ENCODE measurements around the gene RNF34.

GRCh38 chr12:121399391-121400331 lies at the start of gene RNF34:
- peak; percentile 99 for TF ChIP-seq POLR2A (IDR thresholded peaks at IDR 0.05; ENCODE audit: low read depth, low read length)
- peak; percentile 89 for TF ChIP-seq PAX5 (IDR thresholded peaks at IDR 0.05; ENCODE audit: insufficient read depth, low read length, severe bottlenecking)
- TF ChIP-seq POU2F2 (IDR thresholded peaks at IDR 0.05; ENCODE audit: low read depth, low read length) = peak; percentile 82; the same call in 1 of the 2 replicates
